Adipocyte (in vitro differentiated cells): ENCODE data around the gene MAP10.
"Not testable (repeated sequence)": the region's sequence is repeated elsewhere in the genome, so short reads cannot be mapped to it uniquely, and the experiment has no call there.

ENCODE experiments used
- DNase-seq: peaks from one replicate; pipeline ENCODE4 v3.0.0-alpha.2; 2015; ENCODE audit warnings: low read depth
- H3K27me3 ChIP-seq: replicated peaks from 2 replicates; pipeline ENCODE4 v1.7.0; 2013; ENCODE audit warnings: mild to moderate bottlenecking, low read length, moderate library complexity; ENCODE audit not compliant: control insufficient read depth, insufficient read depth
- H3K36me3 ChIP-seq: 2 replicates; pipeline ENCODE4 v1.7.0; 2013; ENCODE audit warnings: low read length, mild to moderate bottlenecking, moderate library complexity; ENCODE audit not compliant: control insufficient read depth, insufficient read depth, severe bottlenecking
- H3K4me1 ChIP-seq: 2 replicates; pipeline ENCODE4 v1.7.0; 2013; ENCODE audit warnings: mild to moderate bottlenecking, low read length, moderate library complexity; ENCODE audit not compliant: control insufficient read depth, insufficient read depth
- H3K4me3 ChIP-seq: 2 replicates; pipeline ENCODE4 v1.7.0; 2013; ENCODE audit warnings: mild to moderate bottlenecking, low read length, moderate library complexity
- H3K9ac ChIP-seq: 2 replicates; pipeline ENCODE4 v1.7.0; 2013; ENCODE audit warnings: mild to moderate bottlenecking, low read length, moderate library complexity
- H3K9me3 ChIP-seq: 2 replicates; pipeline ENCODE4 v1.7.0; 2013; ENCODE audit warnings: mild to moderate bottlenecking, low read length, moderate library complexity; ENCODE audit not compliant: control insufficient read depth

The MAP10 gene

GRCh38 chr1:232780354-232780753 is 24.9 kb upstream of the MAP10 start:
- no peak overlapping the region for H3K4me3 ChIP-seq
- no peaks in the 10 kb centered on the region for H3K36me3 ChIP-seq
- no peaks in the 10 kb centered on the region for H3K4me1 ChIP-seq
- no peak for DNase-seq
- no peaks in the 10 kb centered on the region for H3K9me3 ChIP-seq
- H3K9ac ChIP-seq = no peak overlapping the region
- H3K27me3 ChIP-seq = no peaks in the 10 kb centered on the region

GRCh38 chr1:232784794-232785193 is 20.4 kb upstream of the MAP10 start:
- no peak for DNase-seq
- Histone ChIP-seq H3K4me1 (no peaks in the 10 kb centered on the region), H3K27me3 (no peaks in the 10 kb centered on the region), H3K9ac (no peak overlapping the region), H3K9me3 (no peaks in the 10 kb centered on the region), H3K4me3 (no peak overlapping the region), H3K36me3 (no peaks in the 10 kb centered on the region)

- H3K36me3 ChIP-seq, DNase-seq, H3K4me3 ChIP-seq, H3K27me3 ChIP-seq, H3K9ac ChIP-seq, H3K4me1 ChIP-seq, H3K9me3 ChIP-seq: not testable (repeated sequence)
Observed at GRCh38 chr1:232785630-232786029, 19.6 kb upstream of the MAP10 start.

- no peak overlapping the region for H3K9ac ChIP-seq
- H3K9me3 ChIP-seq = no peaks in the 10 kb centered on the region
- no peaks in the 10 kb centered on the region for H3K4me1 ChIP-seq
- no peaks in the 10 kb centered on the region for H3K27me3 ChIP-seq
- no peak for DNase-seq
- H3K4me3 ChIP-seq = no peak overlapping the region
- no peaks in the 10 kb centered on the region for H3K36me3 ChIP-seq
Observed at GRCh38 chr1:232786845-232787455, 18.3 kb upstream of the MAP10 start.

- DNase-seq = no peak
- H3K36me3 ChIP-seq = no peaks in the 10 kb centered on the region
- no peaks in the 10 kb centered on the region for H3K27me3 ChIP-seq
- H3K4me3 ChIP-seq = no peak overlapping the region
- peaks cover under 1% of the 10 kb centered on the region for H3K4me1 ChIP-seq
- H3K9me3 ChIP-seq = no peaks in the 10 kb centered on the region
- no peak overlapping the region for H3K9ac ChIP-seq
Observed at GRCh38 chr1:232788235-232788872, 16.9 kb upstream of the MAP10 start.

- Histone ChIP-seq H3K4me3 (no peak overlapping the region), H3K4me1 (peaks cover 3% of the 10 kb centered on the region), H3K36me3 (no peaks in the 10 kb centered on the region), H3K27me3 (no peaks in the 10 kb centered on the region), H3K9me3 (no peaks in the 10 kb centered on the region), H3K9ac (no peak overlapping the region)
- no peak for DNase-seq
Observed at GRCh38 chr1:232789651-232790050, 15.6 kb upstream of the MAP10 start.

GRCh38 chr1:232792949-232793348 is 12.3 kb upstream of the MAP10 start:
- H3K4me1 ChIP-seq = peaks cover 3% of the 10 kb centered on the region
- H3K9ac ChIP-seq = no peak overlapping the region
- H3K4me3 ChIP-seq = no peak overlapping the region
- no peaks in the 10 kb centered on the region for H3K27me3 ChIP-seq
- no peaks in the 10 kb centered on the region for H3K9me3 ChIP-seq
- no peak for DNase-seq
- H3K36me3 ChIP-seq = no peaks in the 10 kb centered on the region

GRCh38 chr1:232793944-232794343 is 11.3 kb upstream of the MAP10 start:
- no peaks in the 10 kb centered on the region for H3K9me3 ChIP-seq
- peaks cover 3% of the 10 kb centered on the region for H3K4me1 ChIP-seq
- DNase-seq = peak; percentile 82
- no peaks in the 10 kb centered on the region for H3K36me3 ChIP-seq
- no peaks in the 10 kb centered on the region for H3K27me3 ChIP-seq
- H3K9ac ChIP-seq = no peak overlapping the region
- H3K4me3 ChIP-seq = no peak overlapping the region

- H3K27me3 ChIP-seq = no peaks in the 10 kb centered on the region
- no peak for DNase-seq
- no peaks in the 10 kb centered on the region for H3K9me3 ChIP-seq
- H3K9ac ChIP-seq = no peak overlapping the region
- H3K4me1 ChIP-seq = peaks cover 3% of the 10 kb centered on the region
- no peak overlapping the region for H3K4me3 ChIP-seq
- no peaks in the 10 kb centered on the region for H3K36me3 ChIP-seq
Observed at GRCh38 chr1:232795497-232796053, 9.6 kb upstream of the MAP10 start.

GRCh38 chr1:232797856-232798510 is 7.2 kb upstream of the MAP10 start:
- no peak overlapping the region for H3K9ac ChIP-seq
- no peaks in the 10 kb centered on the region for H3K9me3 ChIP-seq
- DNase-seq = no peak
- peaks cover 3% of the 10 kb centered on the region for H3K4me1 ChIP-seq
- H3K27me3 ChIP-seq = no peaks in the 10 kb centered on the region
- no peak overlapping the region for H3K4me3 ChIP-seq
- no peaks in the 10 kb centered on the region for H3K36me3 ChIP-seq

- H3K36me3 ChIP-seq = no peaks in the 10 kb centered on the region
- H3K9me3 ChIP-seq = no peaks in the 10 kb centered on the region
- no peak for DNase-seq
- no peaks in the 10 kb centered on the region for H3K27me3 ChIP-seq
- no peak overlapping the region for H3K9ac ChIP-seq
- no peak overlapping the region for H3K4me3 ChIP-seq
- no peaks in the 10 kb centered on the region for H3K4me1 ChIP-seq
Observed at GRCh38 chr1:232798920-232799319, 6.3 kb upstream of the MAP10 start.
